Activated CD8-positive, alpha-beta memory T cell treated with anti-CD3 and anti-CD28 coated beads, Interleukin-2, amount 50 U/mL, for 4 hours (primary cell): ENCODE measurements around the gene SLC44A1.
"Not testable (repeated sequence)": the region's sequence is repeated elsewhere in the genome, so short reads cannot be mapped to it uniquely, and the experiment has no call there.

Experiments
- DNase-seq: peaks from one replicate; pipeline ENCODE4 v3.0.0-alpha.2; 2020

Gene SLC44A1

GRCh38 chr9:105243015-105243686 lies 1.3 kb upstream of the SLC44A1 start:
- no peak for DNase-seq

- DNase-seq = no peak
These were observed 230 bp downstream of the SLC44A1 start for GRCh38 chr9:105244734-105245028.

- peak; percentile 24 for DNase-seq
These were observed 809 bp downstream of the SLC44A1 start for GRCh38 chr9:105245029-105245890.

- no peak for DNase-seq
These were observed 1.4 kb downstream of the SLC44A1 start for GRCh38 chr9:105245891-105246161.

- no peak for DNase-seq
These were observed 2.3 kb downstream of the SLC44A1 start for GRCh38 chr9:105246656-105247173.

GRCh38 chr9:105248691-105249090 lies 4.2 kb downstream of the SLC44A1 start:
- no peak for DNase-seq

- DNase-seq = no peak
These were observed 6.7 kb downstream of the SLC44A1 start for GRCh38 chr9:105251133-105251532.

- DNase-seq = no peak
These were observed 7.4 kb downstream of the SLC44A1 start for GRCh38 chr9:105251733-105252404.

GRCh38 chr9:105252405-105252756 lies 7.9 kb downstream of the SLC44A1 start:
- no peak for DNase-seq

GRCh38 chr9:105254226-105254625 lies 9.8 kb downstream of the SLC44A1 start:
- DNase-seq = no peak

GRCh38 chr9:105255421-105255820 lies 11.0 kb downstream of the SLC44A1 start:
- no peak for DNase-seq

GRCh38 chr9:105256569-105256968 lies 12.1 kb downstream of the SLC44A1 start:
- not testable (repeated sequence) for DNase-seq

GRCh38 chr9:105257809-105258208 lies 13.4 kb downstream of the SLC44A1 start:
- no peak for DNase-seq

- DNase-seq = no peak
These were observed 13.8 kb downstream of the SLC44A1 start for GRCh38 chr9:105258225-105258737.

- DNase-seq = no peak
These were observed 14.8 kb downstream of the SLC44A1 start for GRCh38 chr9:105259274-105259673.

- no peak for DNase-seq
These were observed 15.5 kb downstream of the SLC44A1 start for GRCh38 chr9:105259731-105260612.

- DNase-seq = no peak
These were observed 18.0 kb downstream of the SLC44A1 start for GRCh38 chr9:105262497-105262896.

GRCh38 chr9:105264380-105264779 lies 19.9 kb downstream of the SLC44A1 start:
- no peak for DNase-seq

- not testable (repeated sequence) for DNase-seq
These were observed 23.8 kb downstream of the SLC44A1 start for GRCh38 chr9:105268254-105268653.

GRCh38 chr9:105269593-105269992 lies 25.1 kb downstream of the SLC44A1 start:
- no peak for DNase-seq

GRCh38 chr9:105270711-105271110 lies 26.3 kb downstream of the SLC44A1 start:
- no peak for DNase-seq

- DNase-seq = no peak
These were observed 29.3 kb downstream of the SLC44A1 start for GRCh38 chr9:105273731-105274130.

- no peak for DNase-seq
These were observed 30.7 kb downstream of the SLC44A1 start for GRCh38 chr9:105275111-105275510.
